Thyroid gland (tissue), 4 donors: ENCODE measurements around the gene SIRT7.

ENCODE experiments used
- CTCF ChIP-seq, 6 experiments: fragments of 200-600 bp in 3 of 6; fragments of 450-650 bp in 3 of 6; sonication (generic) in 3 of 6; IDR thresholded peaks; one replicate each; pipeline ENCODE4 v1.5.1; 2016 to 2019; ENCODE audit warnings: antibody characterized with exemption in 6 of 6, mild to moderate bottlenecking in 2 of 6, inconsistent platforms in 1 of 6, moderate library complexity in 1 of 6
- POLR2A ChIP-seq, 2 donors: fragments of 450-650 bp; IDR thresholded peaks; one replicate each; pipeline ENCODE4 v1.6.1; 2017; ENCODE audit warnings: antibody characterized with exemption in 2 of 2, mild to moderate bottlenecking in 2 of 2, moderate library complexity in 1 of 2

GRCh38 chr17:81955058-81955681 lies 37.2 kb upstream of the SIRT7 start:
- no peak for TF ChIP-seq CTCF (IDR thresholded peaks at IDR 0.05)
- no peak for TF ChIP-seq POLR2A (IDR thresholded peaks at IDR 0.05)
